ENCODE results near the gene TSHZ2. TPM values are rescaled to one million over a fixed set of nuclear protein-coding genes. Genes with fewer than 3 reads are reported as not detected.

The TSHZ2 gene
- total and polyA plus RNA-seq, 5 donors from 2014 or later = 1.00 to 41.7 (median 2.1) TPM

- no peaks in the 10 kb centered on the region for H3K27me3 ChIP-seq (ENCODE audit: control insufficient read depth, insufficient read depth, low read length)
- H3K9me3 ChIP-seq (ENCODE audit: control insufficient read depth in 2 of 2, low read length in 2 of 2) = no peaks in the 10 kb centered on the region
- H3K4me3 ChIP-seq (ENCODE audit: low read depth, low read length) = no peak overlapping the region
- H3K4me1 ChIP-seq (ENCODE audit: control insufficient read depth, insufficient read depth, low read length, poor library complexity, severe bottlenecking) = no peaks in the 10 kb centered on the region
- H3K27me3 Mint-ChIP-seq = peaks cover 4% of the 10 kb centered on the region
- no peak overlapping the region for H3K27ac ChIP-seq (ENCODE audit: insufficient read depth, low read length, poor library complexity, severe bottlenecking)
- no peak for DNase-seq
- no peak overlapping the region for H3K4me3 Mint-ChIP-seq
- ATAC-seq (ENCODE audit: low read depth in 2 of 2) = no peak
- H3K4me1 Mint-ChIP-seq = no peaks in the 10 kb centered on the region
- H3K9me3 Mint-ChIP-seq = no peaks in the 10 kb centered on the region
- H3K36me3 Mint-ChIP-seq = no peaks in the 10 kb centered on the region
- H3K36me3 ChIP-seq (ENCODE audit: control insufficient read depth, insufficient read depth, low read length) = no peaks in the 10 kb centered on the region
- H3K27ac Mint-ChIP-seq = no peak overlapping the region
These were observed 315.3 kb downstream of the TSHZ2 start for GRCh38 chr20:53287357-53288042.

- Histone ChIP-seq H3K9me3 (ENCODE audit: control insufficient read depth in 2 of 2, low read length in 2 of 2) (no peaks in the 10 kb centered on the region), H3K36me3 (ENCODE audit: control insufficient read depth, insufficient read depth, low read length) (no peaks in the 10 kb centered on the region), H3K27ac (ENCODE audit: insufficient read depth, low read length, poor library complexity, severe bottlenecking) (no peak overlapping the region), H3K4me1 (ENCODE audit: control insufficient read depth, insufficient read depth, low read length, poor library complexity, severe bottlenecking) (no peaks in the 10 kb centered on the region), H3K4me3 (ENCODE audit: low read depth, low read length) (no peak overlapping the region), H3K27me3 (ENCODE audit: control insufficient read depth, insufficient read depth, low read length) (no peaks in the 10 kb centered on the region)
- Mint-ChIP-seq H3K27me3 (peaks cover 4% of the 10 kb centered on the region), H3K4me3 (no peak overlapping the region), H3K27ac (no peak overlapping the region), H3K9me3 (no peaks in the 10 kb centered on the region), H3K4me1 (no peaks in the 10 kb centered on the region), H3K36me3 (no peaks in the 10 kb centered on the region)
- ATAC-seq (ENCODE audit: low read depth in 2 of 2) (no peak), DNase-seq (no peak)
These were observed 319.4 kb downstream of the TSHZ2 start for GRCh38 chr20:53291548-53291947.

- Mint-ChIP-seq H3K36me3 (no peaks in the 10 kb centered on the region), H3K4me3 (no peak overlapping the region), H3K27ac (no peak overlapping the region), H3K27me3 (peaks cover 4% of the 10 kb centered on the region), H3K4me1 (no peaks in the 10 kb centered on the region), H3K9me3 (no peaks in the 10 kb centered on the region)
- H3K27ac ChIP-seq (ENCODE audit: insufficient read depth, low read length, poor library complexity, severe bottlenecking) = no peak overlapping the region
- H3K9me3 ChIP-seq (ENCODE audit: control insufficient read depth in 2 of 2, low read length in 2 of 2) = no peaks in the 10 kb centered on the region
- no peak for ATAC-seq (ENCODE audit: low read depth in 2 of 2)
- no peaks in the 10 kb centered on the region for H3K36me3 ChIP-seq (ENCODE audit: control insufficient read depth, insufficient read depth, low read length)
- H3K27me3 ChIP-seq (ENCODE audit: control insufficient read depth, insufficient read depth, low read length) = no peaks in the 10 kb centered on the region
- H3K4me1 ChIP-seq (ENCODE audit: control insufficient read depth, insufficient read depth, low read length, poor library complexity, severe bottlenecking) = no peaks in the 10 kb centered on the region
- no peak overlapping the region for H3K4me3 ChIP-seq (ENCODE audit: low read depth, low read length)
- DNase-seq = no peak
These were observed 320.2 kb downstream of the TSHZ2 start for GRCh38 chr20:53292347-53292746.

GRCh38 chr20:53294804-53295203, 322.6 kb downstream of the TSHZ2 start:
- Mint-ChIP-seq H3K9me3 (no peaks in the 10 kb centered on the region), H3K27me3 (peaks cover 4% of the 10 kb centered on the region)

GRCh38 chr20:53296025-53296424, 323.9 kb downstream of the TSHZ2 start:
- Histone ChIP-seq H3K4me3 (ENCODE audit: low read depth, low read length) (no peak overlapping the region), H3K4me1 (ENCODE audit: control insufficient read depth, insufficient read depth, low read length, poor library complexity, severe bottlenecking) (no peaks in the 10 kb centered on the region), H3K36me3 (ENCODE audit: control insufficient read depth, insufficient read depth, low read length) (no peaks in the 10 kb centered on the region), H3K9me3 (ENCODE audit: control insufficient read depth in 2 of 2, low read length in 2 of 2) (no peaks in the 10 kb centered on the region), H3K27me3 (ENCODE audit: control insufficient read depth, insufficient read depth, low read length) (no peaks in the 10 kb centered on the region), H3K27ac (ENCODE audit: insufficient read depth, low read length, poor library complexity, severe bottlenecking) (no peak overlapping the region)
- ATAC-seq (ENCODE audit: low read depth in 2 of 2) (no peak), DNase-seq (no peak)
- Mint-ChIP-seq H3K36me3 (no peaks in the 10 kb centered on the region), H3K9me3 (no peaks in the 10 kb centered on the region), H3K27ac (peak overlapping the region in 1 of 3 donors; percentile 1), H3K27me3 (no peaks in the 10 kb centered on the region), H3K4me1 (peaks cover 0 to 3% (median 0%) of the 10 kb centered on the region in 4 donors), H3K4me3 (no peak overlapping the region)

More at GRCh38 chr20:53294804-53295203, 322.6 kb downstream of the TSHZ2 start:
- Histone ChIP-seq H3K4me1 (ENCODE audit: control insufficient read depth, insufficient read depth, low read length, poor library complexity, severe bottlenecking) (no peaks in the 10 kb centered on the region), H3K27me3 (ENCODE audit: control insufficient read depth, insufficient read depth, low read length) (no peaks in the 10 kb centered on the region), H3K4me3 (ENCODE audit: low read depth, low read length) (no peak overlapping the region), H3K27ac (ENCODE audit: insufficient read depth, low read length, poor library complexity, severe bottlenecking) (no peak overlapping the region), H3K9me3 (ENCODE audit: control insufficient read depth in 2 of 2, low read length in 2 of 2) (no peaks in the 10 kb centered on the region), H3K36me3 (ENCODE audit: control insufficient read depth, insufficient read depth, low read length) (no peaks in the 10 kb centered on the region)
- Mint-ChIP-seq H3K27ac (no peak overlapping the region), H3K4me3 (no peak overlapping the region), H3K4me1 (peaks cover 0 to 3% (median 0%) of the 10 kb centered on the region in 4 donors), H3K36me3 (no peaks in the 10 kb centered on the region)
- DNase-seq (no peak), ATAC-seq (ENCODE audit: low read depth in 2 of 2) (no peak)

GRCh38 chr20:53296451-53297153, 324.4 kb downstream of the TSHZ2 start:
- Histone ChIP-seq H3K27ac (ENCODE audit: insufficient read depth, low read length, poor library complexity, severe bottlenecking) (no peak overlapping the region), H3K4me1 (ENCODE audit: control insufficient read depth, insufficient read depth, low read length, poor library complexity, severe bottlenecking) (no peaks in the 10 kb centered on the region), H3K27me3 (ENCODE audit: control insufficient read depth, insufficient read depth, low read length) (no peaks in the 10 kb centered on the region), H3K4me3 (ENCODE audit: low read depth, low read length) (no peak overlapping the region), H3K9me3 (ENCODE audit: control insufficient read depth in 2 of 2, low read length in 2 of 2) (no peaks in the 10 kb centered on the region), H3K36me3 (ENCODE audit: control insufficient read depth, insufficient read depth, low read length) (no peaks in the 10 kb centered on the region)
- Mint-ChIP-seq H3K9me3 (no peaks in the 10 kb centered on the region), H3K27me3 (no peaks in the 10 kb centered on the region), H3K4me3 (no peak overlapping the region), H3K27ac (peak overlapping the region in 1 of 3 donors; percentile 1), H3K4me1 (peaks cover 0 to 3% (median 0%) of the 10 kb centered on the region in 4 donors), H3K36me3 (no peaks in the 10 kb centered on the region)
- ATAC-seq (ENCODE audit: low read depth in 2 of 2) (no peak), DNase-seq (no peak)

GRCh38 chr20:53297154-53297529, 325.0 kb downstream of the TSHZ2 start:
- no peak overlapping the region for H3K4me3 Mint-ChIP-seq
- DNase-seq (no peak), ATAC-seq (ENCODE audit: low read depth in 2 of 2) (no peak)
- no peak overlapping the region for H3K4me3 ChIP-seq (ENCODE audit: low read depth, low read length)
- no peaks in the 10 kb centered on the region for H3K4me1 ChIP-seq (ENCODE audit: control insufficient read depth, insufficient read depth, low read length, poor library complexity, severe bottlenecking)
- H3K9me3 ChIP-seq (ENCODE audit: control insufficient read depth in 2 of 2, low read length in 2 of 2) = no peaks in the 10 kb centered on the region
- H3K27ac Mint-ChIP-seq = no peak overlapping the region
- H3K36me3 Mint-ChIP-seq = no peaks in the 10 kb centered on the region
- no peak overlapping the region for H3K27ac ChIP-seq (ENCODE audit: insufficient read depth, low read length, poor library complexity, severe bottlenecking)
- no peaks in the 10 kb centered on the region for H3K27me3 Mint-ChIP-seq
- no peaks in the 10 kb centered on the region for H3K36me3 ChIP-seq (ENCODE audit: control insufficient read depth, insufficient read depth, low read length)
- H3K27me3 ChIP-seq (ENCODE audit: control insufficient read depth, insufficient read depth, low read length) = no peaks in the 10 kb centered on the region
- peaks cover 0 to 3% (median 0%) of the 10 kb centered on the region in 4 donors for H3K4me1 Mint-ChIP-seq
- H3K9me3 Mint-ChIP-seq = no peaks in the 10 kb centered on the region

GRCh38 chr20:53298260-53298659, 326.1 kb downstream of the TSHZ2 start:
- H3K4me1 ChIP-seq (ENCODE audit: control insufficient read depth, insufficient read depth, low read length, poor library complexity, severe bottlenecking) = no peaks in the 10 kb centered on the region
- no peaks in the 10 kb centered on the region for H3K36me3 ChIP-seq (ENCODE audit: control insufficient read depth, insufficient read depth, low read length)
- Mint-ChIP-seq H3K4me1 (peaks cover 0 to 3% (median 0%) of the 10 kb centered on the region in 4 donors), H3K9me3 (no peaks in the 10 kb centered on the region), H3K4me3 (no peak overlapping the region), H3K27me3 (no peaks in the 10 kb centered on the region), H3K36me3 (no peaks in the 10 kb centered on the region), H3K27ac (peak overlapping the region in 1 of 3 donors; percentile 15)
- no peak overlapping the region for H3K4me3 ChIP-seq (ENCODE audit: low read depth, low read length)
- ATAC-seq (ENCODE audit: low read depth in 2 of 2) (no peak), DNase-seq (no peak)
- H3K27me3 ChIP-seq (ENCODE audit: control insufficient read depth, insufficient read depth, low read length) = no peaks in the 10 kb centered on the region
- no peak overlapping the region for H3K27ac ChIP-seq (ENCODE audit: insufficient read depth, low read length, poor library complexity, severe bottlenecking)
- H3K9me3 ChIP-seq (ENCODE audit: control insufficient read depth in 2 of 2, low read length in 2 of 2) = no peaks in the 10 kb centered on the region
